GM20431 (cell line): Measurements from ENCODE around the gene CNBP.
"Not testable (repeated sequence)": the region's sequence is repeated elsewhere in the genome, so short reads cannot be mapped to it uniquely, and the experiment has no call there.

Source experiments
- in situ Hi-C: fragments of 300-500 bp; cut with MseI, MboI; formaldehyde crosslinking; loops from one replicate; pipeline ENCODE4 v1.15.0; 2020; ENCODE audit warnings: low sequenced_read_pairs; ENCODE audit not compliant: unreplicated experiment

CNBP gene

GRCh38 chr3:129136275-129136674, 47.4 kb downstream of the CNBP start:
- in situ Hi-C loops = not testable (repeated sequence)

GRCh38 chr3:129132097-129132866, 51.4 kb downstream of the CNBP start:
- in situ Hi-C loops = no loop called here

GRCh38 chr3:129131465-129132088, 52.1 kb downstream of the CNBP start:
- in situ Hi-C loops = no loop called here

- in situ Hi-C loops = no loop called here
Observed at GRCh38 chr3:129130291-129130813, 53.3 kb downstream of the CNBP start.

- in situ Hi-C loops = no loop called here
Observed at GRCh38 chr3:129128357-129129155, 55.1 kb downstream of the CNBP start.

- in situ Hi-C loops = no loop called here
Observed at GRCh38 chr3:129126726-129127280, 56.9 kb downstream of the CNBP start.

GRCh38 chr3:129123314-129124060, 60.2 kb downstream of the CNBP start:
- in situ Hi-C loops = no loop called here

- in situ Hi-C loops = no loop called here
Observed at GRCh38 chr3:129122412-129123011, 61.2 kb downstream of the CNBP start.

GRCh38 chr3:129121792-129122411, 61.8 kb downstream of the CNBP start, which contains the start of gene RAB43:
TSS of gene RAB43 (minus strand) at chr3:129121804. CDS start at chr3:129121489, 315 bp downstream.
- in situ Hi-C loops = no loop called here

- in situ Hi-C loops = no loop called here
Observed at GRCh38 chr3:129121016-129121791, 62.5 kb downstream of the CNBP start.

GRCh38 chr3:129120254-129121004, 63.3 kb downstream of the CNBP start:
- in situ Hi-C loops = no loop called here

GRCh38 chr3:129119365-129120100, 64.2 kb downstream of the CNBP start:
- in situ Hi-C loops = no loop called here

- in situ Hi-C loops = no loop called here
Observed at GRCh38 chr3:129118745-129119144, 65.0 kb downstream of the CNBP start.
